Fibroblast of skin of left quadriceps (primary cell): ENCODE results near the gene MX1.

Experiments
- DNase-seq, 2 experiments: peaks; one replicate each; pipeline ENCODE4 v3.0.0-alpha.2; 2013; ENCODE audit warnings: low read depth in 2 of 2

The MX1 gene

DNA sequence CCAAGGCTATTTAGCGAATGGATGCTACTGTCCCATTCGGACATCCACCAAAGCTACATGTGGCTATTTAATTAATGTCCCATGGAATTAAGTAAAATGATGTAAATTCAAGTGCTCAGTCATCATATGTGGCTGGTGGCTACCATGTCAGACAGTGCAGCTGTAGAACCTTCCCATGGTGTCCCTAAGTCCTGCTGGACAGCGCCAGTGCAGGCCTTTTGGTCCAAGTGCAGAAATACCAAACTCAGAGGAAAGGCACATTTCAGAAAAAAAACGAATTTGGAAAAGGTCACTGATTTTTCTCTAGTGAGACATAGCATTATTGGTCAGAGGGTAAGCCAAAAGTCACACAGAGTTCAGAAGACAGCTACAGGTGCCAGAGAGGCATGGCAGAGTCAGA is 64.3 kb downstream of the MX1 start:
- no peak for DNase-seq

DNA sequence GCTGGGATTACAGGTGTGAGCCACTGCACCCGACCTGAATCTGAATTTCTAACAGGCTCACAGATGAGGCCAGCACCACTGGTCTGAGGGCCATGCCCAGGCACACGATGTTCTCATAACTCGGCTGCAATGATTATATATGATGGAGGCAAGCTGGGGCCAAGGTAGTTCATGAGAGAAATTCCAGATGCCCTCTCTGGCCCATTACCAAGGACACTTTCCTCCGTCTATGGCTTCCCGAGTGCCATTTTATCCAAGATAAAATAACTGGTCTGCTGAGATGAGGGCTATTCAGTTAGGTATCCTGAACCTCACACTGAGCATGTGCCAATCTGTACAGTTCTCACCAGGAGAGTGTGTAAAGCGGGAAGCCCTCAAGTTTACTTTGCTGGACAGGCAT is 65.4 kb downstream of the MX1 start:
- no peak for DNase-seq

DNA sequence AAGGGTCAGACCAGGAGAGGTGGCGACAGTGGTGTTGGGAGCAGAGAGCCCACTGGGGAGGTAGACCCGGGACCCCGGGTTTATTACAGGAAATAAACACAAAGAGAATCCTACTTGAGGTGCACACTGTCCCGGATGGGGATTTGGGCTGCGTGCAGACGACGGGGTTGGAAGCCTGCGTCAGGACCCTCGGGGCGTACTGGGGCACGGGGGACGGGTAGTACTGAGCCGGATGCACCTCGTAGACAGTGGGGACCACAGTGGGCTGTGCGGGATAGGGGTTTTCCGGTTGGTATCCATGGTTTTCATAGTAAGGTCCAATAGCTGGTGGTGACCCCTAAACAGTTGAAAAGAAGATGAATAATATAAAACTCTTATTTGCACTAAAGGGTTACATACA is 68.2 kb downstream of the MX1 start:
- no peak for DNase-seq

DNA sequence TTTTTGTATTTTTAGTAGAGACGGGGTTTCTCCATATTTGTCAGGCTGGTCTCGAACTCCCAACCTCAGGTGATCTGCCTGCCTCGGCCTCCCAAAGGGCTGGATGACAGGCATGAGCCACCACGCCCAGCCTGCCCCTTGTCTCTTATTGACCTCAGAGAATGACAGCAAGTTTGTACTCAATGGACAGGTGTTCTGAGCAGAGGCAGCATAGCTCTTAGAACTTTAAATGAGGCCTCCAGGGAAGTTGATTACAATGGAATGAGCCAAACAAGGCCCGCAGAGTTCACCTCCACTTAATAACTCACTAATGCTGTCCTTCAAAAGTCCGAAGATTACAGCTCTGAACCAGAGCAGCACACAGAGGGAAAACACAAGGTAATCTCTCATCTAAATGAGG is 71.0 kb downstream of the MX1 start:
- DNase-seq = no peak

DNA sequence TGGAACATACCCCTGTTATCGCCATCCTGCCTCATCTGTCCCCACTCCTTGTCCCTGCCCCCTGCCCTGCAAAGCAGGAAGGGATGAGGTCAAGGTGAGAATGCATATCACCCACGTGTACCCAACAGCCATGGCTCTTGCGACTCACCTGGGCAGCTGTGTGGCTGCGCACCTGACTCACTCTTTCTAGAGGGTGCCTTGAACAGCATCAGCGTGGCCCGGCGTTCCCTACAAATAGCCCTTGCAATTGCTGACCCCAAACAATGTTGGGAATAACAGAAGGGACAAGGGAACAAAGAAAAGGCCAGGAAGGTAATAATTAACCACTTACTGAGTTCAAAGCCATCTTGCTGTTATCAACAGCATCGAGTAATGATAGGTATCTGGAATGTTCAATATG is 71.7 kb downstream of the MX1 start:
- DNase-seq = no peak

DNA sequence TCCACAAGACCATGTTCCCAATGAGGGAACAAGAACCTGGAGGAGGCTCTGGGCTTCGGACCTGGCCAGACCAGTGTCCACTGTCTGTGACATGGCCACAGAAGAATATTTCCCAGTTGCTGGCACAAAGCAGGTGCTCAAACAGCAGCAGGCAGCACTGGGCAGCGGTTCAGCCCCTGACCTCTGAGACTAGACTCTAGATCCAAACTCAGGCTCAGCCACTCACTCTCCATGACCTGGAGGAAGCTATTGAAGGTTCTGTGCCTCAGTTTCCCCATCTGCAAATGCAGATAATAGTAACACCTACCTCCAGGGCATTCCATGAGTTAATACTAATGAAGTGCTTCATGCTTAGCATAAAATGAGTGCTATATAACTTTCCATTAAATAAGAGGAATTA is 73.9 kb downstream of the MX1 start:
- DNase-seq = no peak

DNA sequence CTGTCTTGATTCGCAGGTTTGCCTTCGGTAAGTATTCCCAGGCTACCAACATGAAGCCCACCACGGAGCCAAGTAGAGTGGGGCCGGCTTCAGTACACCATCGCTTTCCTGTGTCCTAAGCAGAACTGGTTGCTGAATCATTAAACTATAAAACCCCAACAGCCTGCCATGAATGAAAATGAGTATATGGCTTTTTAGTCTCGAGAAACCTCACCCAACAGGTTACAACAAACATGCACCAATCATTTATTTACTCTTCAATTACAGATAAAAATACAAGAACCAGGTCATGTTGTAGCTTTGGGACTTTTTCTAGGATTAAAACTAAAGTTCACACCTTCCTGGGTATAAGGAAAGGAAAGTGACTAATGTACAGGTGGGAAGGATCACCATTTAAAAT is 74.3 kb downstream of the MX1 start:
- no peak for DNase-seq

DNA sequence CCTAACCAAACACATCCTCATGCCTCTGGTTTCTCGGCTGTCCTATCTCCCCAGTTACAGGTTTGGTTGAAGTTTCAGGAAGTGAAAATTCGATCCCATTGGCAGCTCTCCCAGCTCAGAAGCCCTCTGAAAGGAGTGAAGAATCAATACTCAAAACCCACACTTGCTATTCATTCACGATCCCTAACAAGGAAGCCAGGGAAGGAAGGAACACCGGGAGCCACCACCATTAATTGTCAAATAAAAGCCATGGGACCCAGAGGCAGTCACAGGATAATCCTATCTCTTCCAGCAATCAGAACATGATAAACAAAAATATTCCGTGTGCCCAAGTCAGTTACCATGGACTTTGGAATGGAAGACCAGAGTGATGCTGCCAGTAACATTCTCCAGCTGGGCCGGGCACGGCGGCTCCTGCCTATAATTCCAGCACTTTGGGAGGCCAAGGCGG is 74.9 kb downstream of the MX1 start:
- no peak for DNase-seq

DNA sequence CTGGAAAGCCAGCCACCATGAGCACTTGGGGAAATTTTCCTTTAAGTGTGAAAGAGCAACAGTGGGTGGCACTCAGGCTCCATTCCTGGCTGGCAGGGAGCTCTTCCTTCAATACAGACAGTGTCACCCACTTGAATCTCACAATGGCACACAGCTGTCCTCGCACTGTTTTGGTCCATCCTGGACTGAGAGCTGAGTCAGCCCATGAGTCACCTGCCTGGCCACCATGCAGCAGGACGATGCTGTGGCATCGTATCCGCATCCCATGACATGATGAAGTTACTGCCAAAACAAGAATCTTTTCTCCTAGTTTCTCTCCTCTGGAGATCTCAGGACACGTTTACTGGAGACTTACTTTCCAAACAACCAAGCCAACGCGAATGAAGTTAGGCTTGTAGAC is 75.9 kb downstream of the MX1 start:
- DNase-seq = no peak

DNA sequence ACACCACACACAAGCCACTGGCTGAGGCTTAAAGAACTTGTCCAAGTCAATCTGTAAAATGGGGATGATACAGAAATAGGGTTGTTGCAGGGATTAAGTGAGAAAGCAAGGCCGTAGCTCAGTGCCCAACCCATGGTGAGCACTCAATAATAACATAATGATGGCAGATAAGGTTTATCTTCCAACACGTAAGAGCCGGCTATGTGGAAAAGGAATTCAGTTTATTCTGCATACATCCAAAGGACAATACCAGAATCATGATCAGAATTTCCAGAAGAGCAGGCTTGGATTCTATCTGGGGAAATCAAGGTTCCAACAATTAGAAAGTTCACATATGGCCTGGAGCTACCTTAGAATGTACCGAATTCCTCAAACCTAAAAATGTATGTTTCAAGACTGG is 77.3 kb downstream of the MX1 start:
- no peak for DNase-seq

DNA sequence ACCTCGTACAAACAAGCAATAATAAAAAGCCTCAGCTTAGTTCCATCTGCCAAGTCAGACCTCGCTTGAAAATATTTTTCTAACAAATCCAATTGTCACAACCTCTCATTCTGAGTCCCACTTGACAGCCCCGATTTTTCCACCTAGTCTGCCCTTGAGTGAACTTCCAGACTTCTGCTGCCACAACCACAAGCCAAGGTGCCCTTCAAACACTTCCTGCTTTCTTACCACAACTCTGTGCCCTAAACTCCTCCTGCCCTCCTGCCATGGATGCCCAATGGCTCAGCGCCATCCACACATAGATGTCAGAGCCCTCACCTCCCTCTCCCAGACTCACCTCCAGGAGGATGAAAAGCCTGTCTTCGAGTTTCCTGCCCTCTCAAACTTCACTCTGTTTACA is 78.0 kb downstream of the MX1 start:
- DNase-seq = no peak

DNA sequence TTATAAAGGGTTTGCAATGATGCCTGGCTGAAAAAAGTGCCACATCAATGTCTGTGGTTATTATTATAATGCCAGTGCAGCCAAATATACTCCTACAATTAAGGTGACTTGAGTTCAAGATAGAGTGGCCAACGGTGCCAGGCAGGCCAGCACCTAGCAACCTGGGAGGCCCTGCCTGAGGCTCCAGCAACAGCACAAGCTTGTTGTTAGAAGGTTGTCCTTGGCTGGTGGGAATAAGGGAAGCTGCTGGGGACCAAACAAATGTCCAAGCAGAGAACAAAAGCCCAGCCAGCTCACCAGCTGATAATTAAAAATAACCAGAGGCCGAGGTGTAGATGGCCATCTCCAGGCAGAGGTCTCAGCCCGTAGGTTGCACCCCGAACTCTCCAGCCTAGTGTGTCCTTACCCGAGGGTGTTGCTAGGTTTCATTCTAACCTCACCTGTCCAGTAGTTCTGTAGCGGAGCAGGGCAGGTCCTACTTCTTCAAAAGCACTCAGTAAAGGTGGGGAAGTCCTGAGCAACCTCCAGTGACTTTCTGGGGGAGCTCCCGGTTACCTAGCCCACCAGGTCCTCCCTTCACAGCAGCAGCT is 80.1 kb downstream of the MX1 start:
- no peak for DNase-seq

DNA sequence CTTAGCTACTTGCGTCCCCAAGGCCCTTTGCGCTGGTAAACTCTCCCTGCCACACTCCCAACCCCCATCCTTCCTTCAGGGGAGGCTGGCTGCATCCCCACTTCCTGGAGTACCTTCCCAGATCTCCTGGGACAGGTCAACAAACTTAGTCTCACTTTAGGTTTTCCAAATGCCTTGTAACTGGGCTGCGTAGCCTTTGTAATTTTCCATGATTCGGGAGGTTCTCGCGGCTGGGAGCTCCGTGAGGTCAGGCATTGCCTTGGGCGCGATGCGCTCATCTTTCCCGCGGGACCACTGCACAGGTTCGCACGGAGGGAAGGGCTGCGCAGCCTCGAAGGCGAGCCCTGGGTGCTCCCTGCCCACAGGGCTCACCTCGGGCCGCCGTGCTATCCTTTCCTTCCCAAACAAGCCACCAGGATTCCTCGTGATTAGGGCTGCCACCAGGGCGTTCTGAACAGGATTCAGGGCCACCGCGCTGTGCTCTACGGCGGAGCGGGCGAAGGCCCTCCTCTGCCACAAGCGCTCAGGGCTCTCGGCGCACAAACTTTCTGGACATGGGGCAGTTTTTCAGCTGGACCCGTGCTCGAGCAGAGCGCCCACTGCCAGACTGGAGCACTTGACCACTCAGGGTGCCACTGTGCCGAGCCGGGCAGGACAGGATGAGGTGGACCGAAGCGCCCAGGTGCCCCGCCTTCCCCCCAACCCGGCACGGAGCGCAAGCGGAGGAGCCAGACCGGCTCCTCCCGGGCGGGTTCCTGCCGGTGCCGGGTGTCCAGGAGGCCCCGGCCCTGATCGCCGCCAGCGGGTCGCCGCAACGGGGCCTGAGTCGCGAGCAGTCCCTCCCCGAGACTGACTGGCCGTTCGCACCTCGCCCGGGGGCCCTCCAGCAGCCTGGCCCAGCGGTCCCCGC is 80.8 kb downstream of the MX1 start:
- no peak for DNase-seq

DNA sequence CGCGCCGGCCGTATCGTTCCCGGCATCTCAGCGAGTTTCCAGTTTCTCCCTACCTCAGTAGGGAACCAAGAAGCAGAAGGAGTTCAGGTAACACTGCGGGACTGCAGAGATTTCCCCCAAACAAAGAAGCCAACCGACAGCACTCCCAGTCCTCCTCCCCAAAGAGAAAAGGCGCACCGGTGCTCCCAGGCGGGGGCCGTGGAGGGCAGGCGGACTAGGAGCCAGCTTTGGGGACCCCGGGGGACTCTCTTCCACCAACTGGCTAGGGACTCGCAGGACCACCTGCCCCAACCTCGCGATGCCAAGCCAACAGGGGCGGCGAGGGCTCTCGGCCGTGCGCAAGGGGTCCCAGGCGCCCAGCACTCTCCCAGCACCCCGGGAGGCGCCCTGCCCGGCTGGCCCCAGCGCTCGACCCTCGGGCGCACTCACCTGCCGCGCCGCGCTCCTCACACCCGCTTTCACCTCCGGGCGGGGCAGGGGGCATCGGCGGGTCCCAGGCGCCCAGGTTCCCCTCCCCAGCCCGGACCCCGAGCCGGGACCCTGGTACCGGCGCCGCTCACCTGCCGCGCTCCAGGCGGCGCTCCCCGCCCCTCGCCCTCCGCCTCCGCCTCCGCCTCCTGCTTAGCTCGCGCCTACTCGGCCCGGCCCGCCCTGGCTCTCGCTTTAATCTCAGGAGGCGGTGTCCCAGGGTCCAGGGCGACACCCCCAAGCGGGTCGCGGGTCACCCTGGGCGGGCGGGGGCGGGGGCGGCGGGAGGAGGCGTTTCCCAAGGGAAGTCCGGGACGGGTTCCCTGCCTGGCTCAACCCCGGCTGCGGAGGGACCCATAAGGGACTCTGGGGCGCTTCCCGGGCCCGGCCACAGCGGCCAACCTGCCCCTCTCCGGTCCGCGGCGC is 81.7 kb downstream of the MX1 start, which contains the start of gene TMPRSS2:
TMPRSS2 (minus strand) TSS at position 638 of the 894 bp plus-strand sequence. CDS start 10,025 bp downstream, outside the sequence.
- no peak for DNase-seq

DNA sequence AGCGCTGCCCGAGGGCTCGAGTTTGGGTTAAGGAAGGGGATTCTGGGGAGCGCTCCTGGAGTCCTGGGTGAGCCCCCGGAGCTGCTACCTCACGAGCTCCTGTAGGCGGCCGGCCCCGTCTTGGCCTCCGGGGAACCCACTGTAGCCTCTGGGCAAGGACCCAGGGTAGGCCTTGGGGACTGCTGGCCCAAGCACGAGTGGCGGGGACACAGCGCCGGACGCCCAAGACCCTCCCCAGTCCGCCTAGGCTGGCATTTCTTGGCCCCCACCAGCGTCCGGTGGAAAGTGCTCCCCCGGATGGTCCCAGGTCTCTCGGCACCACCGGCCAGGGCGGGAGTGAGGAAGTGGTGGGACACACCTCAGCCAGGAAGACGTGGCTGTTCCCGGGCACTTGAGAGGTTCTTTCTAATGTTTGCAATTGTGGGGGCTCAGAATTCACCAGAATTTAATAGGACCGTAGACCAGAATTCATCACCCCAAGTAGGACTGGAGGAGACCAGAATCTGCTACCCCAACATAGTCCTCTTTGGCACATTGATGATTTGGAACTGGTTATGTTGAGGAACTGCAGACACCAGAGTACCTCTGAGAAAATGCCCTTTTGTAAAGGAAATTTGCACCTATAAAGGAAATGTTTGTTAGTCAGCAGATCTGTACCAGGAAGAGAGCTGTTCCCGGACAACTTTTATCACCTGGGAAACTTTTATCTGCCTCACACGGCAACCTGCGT is 82.5 kb downstream of the MX1 start:
- DNase-seq = no peak
